22Rv1 (cell line): Measurements from ENCODE around the gene MYO1D.

Source experiments
- ZFX ChIP-seq: fragments of 450-650 bp; IDR thresholded peaks from 2 replicates; pipeline ENCODE4 v1.6.1; 2017; ENCODE audit warnings: antibody characterized with exemption, borderline replicate concordance
- TF ChIP-seq, protein P1 (sequence below): fragments of 450-650 bp; IDR thresholded peaks from 2 replicates; pipeline ENCODE4 v1.5.1; 2017; ENCODE audit warnings: mild to moderate bottlenecking

DNA sequence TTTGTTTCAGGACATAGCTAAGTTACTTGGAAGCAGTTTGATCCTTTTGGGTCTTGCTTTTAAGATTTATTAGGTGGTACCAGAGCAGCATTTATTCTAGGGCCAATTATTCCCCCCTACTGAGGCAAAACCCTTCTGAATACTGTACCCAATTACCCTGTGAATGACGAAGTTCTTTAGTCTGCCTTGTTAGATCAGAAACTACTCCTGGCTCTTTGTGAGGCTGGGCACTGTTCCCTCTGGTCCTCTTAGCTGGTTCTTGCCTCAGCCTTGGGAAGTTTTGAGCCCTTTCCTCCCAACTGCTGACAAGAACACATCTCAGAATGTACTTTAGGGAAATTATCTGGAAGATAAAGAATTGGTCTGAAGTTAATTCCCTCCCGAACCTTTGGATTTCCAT is 274.5 kb downstream of the MYO1D start:
- TF ChIP-seq, protein P1, sequence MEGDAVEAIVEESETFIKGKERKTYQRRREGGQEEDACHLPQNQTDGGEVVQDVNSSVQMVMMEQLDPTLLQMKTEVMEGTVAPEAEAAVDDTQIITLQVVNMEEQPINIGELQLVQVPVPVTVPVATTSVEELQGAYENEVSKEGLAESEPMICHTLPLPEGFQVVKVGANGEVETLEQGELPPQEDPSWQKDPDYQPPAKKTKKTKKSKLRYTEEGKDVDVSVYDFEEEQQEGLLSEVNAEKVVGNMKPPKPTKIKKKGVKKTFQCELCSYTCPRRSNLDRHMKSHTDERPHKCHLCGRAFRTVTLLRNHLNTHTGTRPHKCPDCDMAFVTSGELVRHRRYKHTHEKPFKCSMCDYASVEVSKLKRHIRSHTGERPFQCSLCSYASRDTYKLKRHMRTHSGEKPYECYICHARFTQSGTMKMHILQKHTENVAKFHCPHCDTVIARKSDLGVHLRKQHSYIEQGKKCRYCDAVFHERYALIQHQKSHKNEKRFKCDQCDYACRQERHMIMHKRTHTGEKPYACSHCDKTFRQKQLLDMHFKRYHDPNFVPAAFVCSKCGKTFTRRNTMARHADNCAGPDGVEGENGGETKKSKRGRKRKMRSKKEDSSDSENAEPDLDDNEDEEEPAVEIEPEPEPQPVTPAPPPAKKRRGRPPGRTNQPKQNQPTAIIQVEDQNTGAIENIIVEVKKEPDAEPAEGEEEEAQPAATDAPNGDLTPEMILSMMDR = no peak
- TF ChIP-seq ZFX = no peak
